HL-60 (cell line): Measurements from ENCODE around the gene LRRC8B.

ENCODE experiments used
- DNase-seq, 2 experiments: peaks; one replicate each; pipeline ENCODE4 v3.0.0-alpha.2; 2010 to 2020; ENCODE audit warnings: low read depth in 1 of 2, low spot score in 1 of 2
- H3K27ac ChIP-seq: fragments of 250-450 bp; sonication (Bioruptor Pico); replicated peaks from 2 replicates; pipeline ENCODE4 v1.5.1; 2020; ENCODE audit warnings: mild to moderate bottlenecking, moderate library complexity
- H3K27me3 ChIP-seq: fragments of 250-450 bp; sonication (Bioruptor Pico); 2 replicates; pipeline ENCODE4 v1.5.1; 2021; ENCODE audit warnings: mild to moderate bottlenecking, moderate library complexity; ENCODE audit not compliant: insufficient read depth, poor library complexity, severe bottlenecking
- H3K4me3 ChIP-seq: replicated peaks from 2 replicates; pipeline ENCODE4 v1.5.1; 2011; ENCODE audit warnings: mild to moderate bottlenecking, control low read depth, low read length; ENCODE audit not compliant: insufficient read depth
- CTCF ChIP-seq: IDR thresholded peaks from one replicate; pipeline ENCODE4 v1.5.1; 2011; ENCODE audit warnings: low read length, control low read depth, inconsistent platforms; ENCODE audit not compliant: insufficient read depth
- GABPA ChIP-seq: IDR thresholded peaks from 2 replicates; pipeline ENCODE4 v1.6.1; 2012; ENCODE audit warnings: low read depth
- POLR2AphosphoS5 ChIP-seq: IDR thresholded peaks from 2 replicates; pipeline ENCODE4 v1.6.1; 2012; ENCODE audit warnings: low read depth
- REST ChIP-seq: IDR thresholded peaks from 2 replicates; pipeline ENCODE4 v1.6.1; 2012; ENCODE audit warnings: low read depth; ENCODE audit not compliant: insufficient replicate concordance
- SPI1 ChIP-seq: IDR thresholded peaks from 2 replicates; pipeline ENCODE4 v1.6.1; 2012; ENCODE audit warnings: low read depth, mild to moderate bottlenecking, borderline replicate concordance

The LRRC8B gene

GRCh38 chr1:89606227-89606980, 81.8 kb downstream of the LRRC8B start:
- no peak overlapping the region for H3K27ac ChIP-seq
- TF ChIP-seq REST (no peak), SPI1 (no peak), POLR2AphosphoS5 (no peak), GABPA (no peak), CTCF (no peak)
- H3K27me3 ChIP-seq = no peaks in the 10 kb centered on the region
- no peak overlapping the region for H3K4me3 ChIP-seq
- DNase-seq = no peak

- H3K27me3 ChIP-seq = no peaks in the 10 kb centered on the region
- TF ChIP-seq GABPA = no peak
- DNase-seq = no peak
- H3K4me3 ChIP-seq = no peak overlapping the region
- no peak overlapping the region for H3K27ac ChIP-seq
These were observed 82.5 kb downstream of the LRRC8B start for GRCh38 chr1:89607156-89607555.

- H3K27me3 ChIP-seq = no peaks in the 10 kb centered on the region
- TF ChIP-seq REST (no peak), POLR2AphosphoS5 (no peak)
- no peak overlapping the region for H3K27ac ChIP-seq
- no peak for DNase-seq
- no peak overlapping the region for H3K4me3 ChIP-seq
These were observed 83.1 kb downstream of the LRRC8B start for GRCh38 chr1:89607586-89608318.

- DNase-seq = no peak
- TF ChIP-seq REST = no peak
- TF ChIP-seq SPI1 = no peak
- TF ChIP-seq POLR2AphosphoS5 = no peak
- TF ChIP-seq CTCF = no peak
- no peak for TF ChIP-seq GABPA
- no peaks in the 10 kb centered on the region for H3K27me3 ChIP-seq
- H3K4me3 ChIP-seq = no peak overlapping the region
- H3K27ac ChIP-seq = no peak overlapping the region
These were observed 83.8 kb downstream of the LRRC8B start for GRCh38 chr1:89608319-89608983.
